NCI-H2029 treated with DMSO at 0.1 percent for 48 hours (cell line): ENCODE data around the gene CHMP5.
"Not testable (repeated sequence)": the region's sequence is repeated elsewhere in the genome, so short reads cannot be mapped to it uniquely, and the experiment has no call there.

ENCODE experiments used
- DNase-seq: peaks from one replicate; lab custom pipeline; 2025; lab: John Stamatoyannopoulos, UW

The CHMP5 gene

DNA sequence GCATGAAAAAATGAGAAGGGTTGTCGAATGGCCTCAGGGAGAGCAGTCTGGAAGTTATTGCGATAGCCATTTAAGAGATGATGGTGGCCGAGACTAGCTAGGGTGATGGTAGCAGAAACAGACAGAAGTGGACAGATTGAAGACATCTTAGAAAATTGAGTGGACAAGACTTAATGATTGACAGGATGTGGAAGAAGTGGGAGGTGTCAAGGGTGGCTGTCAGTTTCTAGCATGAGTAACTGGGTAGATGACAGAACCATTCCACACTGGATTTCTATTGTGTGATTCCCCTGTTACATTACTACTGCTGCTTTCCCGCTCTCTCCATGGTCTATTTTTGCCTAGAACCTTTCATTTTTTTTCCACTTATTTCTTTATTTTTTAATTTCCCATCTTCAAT, 12.6 kb downstream of the CHMP5 start:
- no peak for DNase-seq

DNA sequence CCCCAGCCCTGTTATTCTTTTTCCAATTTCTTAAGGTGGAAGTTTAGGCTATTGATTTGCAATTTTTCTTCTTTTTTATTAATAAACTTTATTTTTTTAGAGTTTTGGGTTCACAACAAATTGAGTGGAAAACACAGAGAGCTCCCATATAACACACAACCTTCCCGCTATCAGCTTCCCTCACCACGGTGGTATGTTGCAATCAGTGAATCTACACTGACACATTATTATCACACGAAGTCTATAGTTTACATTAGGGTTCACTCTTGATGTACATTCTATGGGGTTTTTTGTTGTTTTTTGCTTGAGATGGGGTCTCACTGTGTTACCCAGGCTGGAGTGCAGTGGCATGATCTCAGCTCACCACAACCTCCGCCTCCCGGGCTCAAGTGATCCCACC, 20.7 kb downstream of the CHMP5 start:
- no peak for DNase-seq

DNA sequence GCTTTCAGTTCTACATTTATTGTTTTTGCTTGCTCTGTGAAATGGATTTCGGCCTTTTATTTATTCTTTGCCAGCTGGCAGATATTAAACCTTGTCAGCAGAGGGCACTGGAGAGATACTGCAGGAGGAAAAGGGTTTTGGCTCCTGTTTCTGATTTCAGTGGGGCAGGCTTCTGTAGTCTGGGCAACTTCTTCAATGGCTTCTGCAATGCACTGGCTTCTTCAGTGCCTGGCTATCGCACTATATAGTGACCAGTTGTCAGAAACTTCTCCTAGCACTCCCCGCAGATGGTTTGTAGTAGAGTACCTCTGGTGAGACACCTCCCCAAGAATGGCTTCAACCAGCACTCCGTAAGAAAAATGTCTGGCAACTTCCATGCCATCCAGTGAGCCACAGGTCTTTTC, 22.2 kb downstream of the CHMP5 start:
- peak; percentile 74 for DNase-seq

DNA sequence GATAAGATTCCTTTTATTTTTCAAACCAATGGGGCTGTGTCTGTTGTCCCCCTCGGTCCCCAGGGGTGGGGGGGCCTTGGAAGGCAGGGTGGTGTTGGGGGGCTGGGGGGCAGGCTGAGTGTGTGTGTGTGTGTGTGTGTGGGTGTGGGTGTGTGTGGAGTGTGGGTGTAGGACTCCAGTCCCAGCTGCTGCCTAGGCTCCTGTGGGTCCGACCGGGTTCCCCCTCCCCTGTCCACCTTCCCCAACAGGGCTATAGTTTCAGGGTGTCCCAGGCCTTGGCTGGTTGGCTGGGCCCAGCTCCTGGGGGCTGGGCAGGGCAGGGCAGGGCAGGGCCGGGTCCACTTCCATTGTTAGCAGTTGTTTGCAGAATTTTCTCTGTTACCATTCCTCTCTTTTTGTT, 23.4 kb downstream of the CHMP5 start:
- DNase-seq, result no peak

DNA sequence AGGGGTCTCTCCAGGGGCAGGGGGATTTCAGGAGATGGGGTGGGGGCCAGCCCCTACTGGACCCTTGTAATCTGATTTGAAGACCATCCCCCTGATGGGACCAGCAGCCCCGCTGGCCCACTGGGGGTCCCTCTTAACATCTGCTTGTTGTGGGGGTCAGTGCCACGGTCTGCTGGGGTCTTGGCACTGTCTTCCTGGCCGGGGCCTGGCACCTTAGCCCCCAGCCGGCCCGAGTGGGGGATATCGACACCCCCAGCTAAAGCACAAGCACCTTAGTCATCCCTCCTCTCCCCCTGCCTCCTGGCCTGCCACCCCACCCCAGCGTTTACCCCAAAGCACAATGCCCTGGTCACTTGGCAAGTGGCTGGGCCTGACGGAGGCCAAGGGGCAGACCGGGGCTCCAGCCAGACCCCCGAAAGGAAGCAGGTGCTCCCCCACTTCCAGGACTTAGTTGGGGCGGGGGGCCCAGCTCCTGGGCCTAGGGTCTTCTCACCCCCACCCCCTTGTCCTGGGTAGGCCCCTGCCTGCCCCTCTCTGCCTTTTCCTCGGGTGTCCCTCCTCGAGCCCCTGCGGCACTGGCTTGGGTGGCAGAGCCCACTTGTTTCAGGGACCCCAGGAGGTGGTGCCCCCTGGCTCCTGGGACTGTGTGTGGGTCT, 24.1 kb downstream of the CHMP5 start:
- DNase-seq, result no peak

DNA sequence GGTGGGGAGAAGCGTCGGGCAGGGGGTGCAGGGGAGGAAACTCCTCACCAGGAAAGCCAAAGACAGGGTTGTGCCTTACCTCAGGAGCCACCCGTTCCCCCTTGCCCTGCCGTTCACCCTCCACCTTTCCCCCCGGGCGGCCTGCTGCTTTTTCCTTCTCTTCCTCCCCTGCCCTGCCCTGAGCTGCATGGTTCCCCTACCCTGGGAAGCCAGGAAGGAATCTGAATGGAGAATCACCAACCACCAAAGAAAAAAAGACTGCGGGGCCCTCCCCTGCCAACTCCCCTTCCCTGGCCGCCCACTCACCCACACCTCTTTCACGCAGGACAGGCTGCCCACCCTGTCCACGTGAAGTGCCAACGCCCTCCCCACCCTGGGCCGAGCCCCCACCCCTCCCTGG, 24.6 kb downstream of the CHMP5 start:
- no peak for DNase-seq

DNA sequence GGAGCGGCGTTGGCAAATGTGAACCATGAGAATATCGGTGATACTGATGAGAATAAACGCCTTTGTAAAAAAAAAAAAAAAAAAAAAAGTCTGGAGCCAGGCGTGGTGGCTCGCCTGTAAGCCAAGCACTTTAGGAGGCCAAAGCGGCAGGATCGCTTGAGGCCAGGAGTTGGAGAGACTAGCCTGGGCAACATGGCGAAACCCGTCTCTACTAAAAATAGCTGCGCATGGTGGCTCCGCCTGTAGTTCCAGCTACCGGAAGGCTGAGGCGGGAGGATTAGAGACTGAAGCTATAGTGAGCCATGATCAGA, 25.0 kb downstream of the CHMP5 start:
- no peak for DNase-seq

DNA sequence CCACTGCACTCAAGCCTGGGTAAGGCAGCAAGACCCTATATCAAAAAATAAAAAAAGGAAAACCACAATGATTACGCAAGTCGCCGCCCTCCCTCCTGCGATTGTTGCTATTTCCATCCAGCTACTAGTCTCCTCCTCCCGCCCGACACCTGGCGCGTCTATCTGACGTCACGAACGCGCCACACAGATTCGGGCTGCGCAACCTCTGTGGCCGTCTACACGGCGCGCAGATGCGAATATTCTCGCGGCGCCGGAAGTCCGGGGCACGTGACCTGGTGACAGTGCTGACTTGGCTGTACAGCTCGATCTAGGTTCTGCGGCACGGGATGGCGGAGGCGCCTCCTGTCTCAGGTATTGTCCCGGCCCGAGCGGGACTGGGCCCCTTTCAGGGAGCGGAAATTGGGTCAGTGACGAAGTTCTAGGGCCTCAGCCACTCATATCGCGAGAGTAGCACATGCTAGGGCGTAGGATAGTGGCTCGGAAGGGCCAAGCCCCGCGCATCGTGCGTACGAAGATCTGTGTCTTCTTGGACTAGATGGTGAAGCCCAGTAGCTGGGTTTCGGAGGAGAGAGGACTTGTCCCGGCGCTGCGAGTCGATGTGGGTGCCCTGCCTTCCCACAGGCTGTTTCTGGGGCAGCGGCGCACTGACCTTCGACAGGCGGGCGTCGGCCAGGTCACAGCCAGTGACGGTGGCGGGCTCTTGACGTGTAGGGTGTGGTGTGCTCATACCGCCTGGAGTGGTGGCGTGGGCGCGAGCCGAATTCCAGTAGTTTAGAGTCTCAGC, 25.6 kb downstream of the CHMP5 start, which contains the start of gene NFX1:
TSS of gene NFX1 (plus strand) at position 270 of the 784 bp plus-strand sequence. CDS start at position 327, 57 bp downstream.
- DNase-seq, result peak; percentile 90

DNA sequence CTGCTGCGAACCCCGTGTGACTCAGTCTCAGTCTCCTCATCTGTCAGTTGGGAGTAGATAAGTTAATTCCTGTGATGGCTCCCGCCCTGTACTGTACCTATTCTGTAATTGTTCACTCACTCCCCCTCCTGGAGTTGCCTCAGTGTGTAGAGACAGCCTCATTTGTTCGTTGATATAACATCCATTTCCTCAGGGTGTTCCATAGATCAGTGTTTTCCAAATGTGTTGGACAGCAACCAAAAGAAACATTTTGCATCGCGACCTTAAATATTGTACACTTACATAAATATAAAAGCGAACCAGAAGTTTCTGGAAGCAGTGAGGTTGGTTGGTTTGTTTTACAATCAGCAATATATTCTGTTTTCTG, 26.2 kb downstream of the CHMP5 start:
- DNase-seq, result no peak

DNA sequence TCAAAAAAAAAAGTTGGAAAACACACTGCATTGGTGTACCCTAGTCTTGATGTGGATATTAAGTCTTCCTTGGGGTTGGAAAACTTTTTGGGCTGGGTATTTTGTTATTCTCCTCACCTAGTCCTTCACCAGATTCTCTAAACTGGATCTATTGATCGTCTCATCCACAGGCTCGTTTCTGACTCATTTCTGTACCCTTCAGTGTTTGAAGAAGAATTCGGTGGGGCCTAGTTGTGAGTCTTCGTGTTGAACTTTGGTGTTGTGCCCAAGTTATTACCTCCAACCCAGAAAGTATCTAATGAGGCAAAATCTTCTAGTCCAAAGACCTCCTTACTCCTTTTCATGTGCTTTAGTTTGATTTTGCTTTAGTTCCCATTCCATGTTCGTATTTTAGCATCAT, 27.1 kb downstream of the CHMP5 start:
- no peak for DNase-seq

DNA sequence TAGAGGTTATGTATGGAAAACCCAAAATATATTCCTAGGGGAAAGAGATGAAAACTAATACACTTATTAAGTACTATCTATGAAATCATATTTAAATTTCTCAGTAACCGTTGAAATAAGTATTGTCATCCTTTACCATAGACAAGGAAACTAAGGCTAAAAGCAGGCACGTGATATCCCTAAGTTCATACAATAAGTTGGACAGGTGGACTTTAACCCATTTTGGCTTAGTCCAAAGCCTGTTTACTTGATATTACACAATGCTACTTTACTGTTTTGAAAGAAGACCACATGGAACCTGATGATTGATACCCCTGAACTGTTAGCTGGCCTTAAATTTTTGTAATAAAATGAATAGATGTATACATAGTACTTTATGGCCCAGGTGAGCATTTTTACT, 28.9 kb downstream of the CHMP5 start:
- no peak for DNase-seq

DNA sequence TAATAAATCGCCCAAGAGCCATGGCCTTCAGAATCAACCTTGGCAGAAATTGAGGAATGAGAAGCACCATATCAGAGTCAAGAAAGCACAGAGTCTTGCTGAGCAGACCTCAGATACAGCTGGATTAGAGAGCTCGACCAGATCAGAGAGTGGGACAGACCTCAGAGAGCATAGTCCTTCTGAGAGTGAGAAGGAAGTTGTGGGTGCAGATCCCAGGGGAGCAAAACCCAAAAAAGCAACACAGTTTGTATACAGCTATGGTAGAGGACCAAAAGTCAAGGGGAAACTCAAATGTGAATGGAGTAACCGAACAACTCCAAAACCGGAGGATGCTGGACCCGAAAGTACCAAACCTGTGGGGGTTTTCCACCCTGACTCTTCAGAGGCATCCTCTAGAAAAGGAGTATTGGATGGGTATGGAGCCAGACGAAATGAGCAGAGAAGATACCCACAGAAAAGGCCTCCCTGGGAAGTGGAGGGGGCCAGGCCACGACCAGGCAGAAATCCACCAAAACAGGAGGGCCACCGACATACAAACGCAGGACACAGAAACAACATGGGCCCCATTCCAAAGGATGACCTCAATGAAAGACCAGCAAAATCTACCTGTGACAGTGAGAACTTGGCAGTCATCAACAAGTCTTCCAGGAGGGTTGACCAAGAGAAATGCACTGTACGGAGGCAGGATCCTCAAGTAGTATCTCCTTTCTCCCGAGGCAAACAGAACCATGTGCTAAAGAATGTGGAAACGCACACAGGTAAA, 30.0 kb downstream of the CHMP5 start:
- no peak for DNase-seq

DNA sequence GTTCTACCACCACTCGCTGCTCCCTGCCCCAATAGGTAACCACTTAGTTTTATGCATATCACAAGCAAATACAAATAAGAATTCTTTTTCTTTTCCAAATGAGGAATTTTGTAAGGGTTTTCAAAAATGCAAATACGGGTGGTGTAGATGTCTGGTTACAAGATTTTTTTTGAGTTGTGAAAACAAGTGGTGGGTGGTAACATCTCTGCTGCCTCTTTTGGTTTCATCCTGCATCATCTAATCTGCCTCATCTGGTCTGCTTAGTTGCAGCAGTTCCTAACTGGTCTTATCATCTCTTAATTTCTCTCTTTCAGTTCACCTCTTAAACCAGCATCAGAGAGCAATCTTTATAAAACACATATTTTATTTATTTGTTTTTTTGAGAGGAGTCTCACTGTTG, 30.7 kb downstream of the CHMP5 start:
- DNase-seq, result no peak

DNA sequence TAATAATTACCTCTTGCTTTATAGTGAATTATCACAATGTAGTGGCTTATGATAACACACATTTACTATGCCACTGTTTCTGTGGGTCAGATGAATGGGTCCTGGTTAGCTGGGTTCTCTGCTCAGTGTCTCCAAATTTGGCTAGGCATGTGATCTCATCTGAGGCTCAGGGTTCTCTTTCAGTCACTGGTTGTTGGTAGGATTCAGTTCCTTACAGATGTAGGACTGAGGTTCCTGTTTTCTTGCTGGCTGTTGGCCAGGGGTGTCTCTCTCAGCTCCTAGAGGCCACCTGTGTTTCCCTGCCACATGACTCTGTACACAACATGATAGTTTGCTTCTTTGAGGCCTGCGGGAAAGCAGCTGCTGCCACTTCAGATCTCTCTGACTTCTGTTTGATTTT, 32.6 kb downstream of the CHMP5 start:
- DNase-seq, result peak; percentile 14

DNA sequence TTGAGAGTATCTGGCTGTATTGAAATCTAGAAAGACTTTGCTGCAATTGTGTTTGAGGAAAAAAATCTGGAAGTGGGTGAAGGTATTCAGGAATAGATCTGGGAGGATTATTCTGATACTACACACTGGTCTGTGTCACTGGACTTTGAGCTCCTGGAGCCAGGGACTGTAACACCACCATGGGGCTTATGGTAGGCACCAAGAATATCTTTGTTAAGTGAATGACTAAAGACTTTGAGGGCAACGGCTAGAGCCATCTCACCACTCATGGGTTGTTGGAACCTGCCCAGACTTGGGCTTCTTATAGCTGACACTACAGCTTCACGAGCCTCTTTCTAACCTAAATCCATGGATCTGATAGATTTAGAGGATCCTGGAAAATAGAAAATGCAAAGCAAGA, 35.7 kb downstream of the CHMP5 start:
- no peak for DNase-seq

DNA sequence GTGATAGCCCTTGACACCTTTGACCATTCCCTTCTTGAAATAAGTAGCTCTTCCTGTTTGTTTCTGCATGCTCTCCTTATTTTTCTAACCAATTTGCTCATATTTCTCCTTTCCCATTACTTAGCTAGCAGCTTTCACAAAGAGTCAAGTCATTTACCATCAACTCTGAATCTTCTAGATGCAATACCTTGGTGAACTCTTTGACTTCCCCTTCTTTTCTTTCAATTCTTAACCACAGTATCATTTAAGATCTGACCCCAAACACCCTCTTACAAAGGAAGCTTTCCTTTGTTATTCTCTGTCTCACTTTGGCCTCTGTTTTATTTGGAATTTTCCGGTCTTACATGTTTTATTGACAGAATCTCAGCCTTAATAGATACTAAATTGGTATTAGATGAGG, 39.5 kb downstream of the CHMP5 start:
- no peak for DNase-seq

DNA sequence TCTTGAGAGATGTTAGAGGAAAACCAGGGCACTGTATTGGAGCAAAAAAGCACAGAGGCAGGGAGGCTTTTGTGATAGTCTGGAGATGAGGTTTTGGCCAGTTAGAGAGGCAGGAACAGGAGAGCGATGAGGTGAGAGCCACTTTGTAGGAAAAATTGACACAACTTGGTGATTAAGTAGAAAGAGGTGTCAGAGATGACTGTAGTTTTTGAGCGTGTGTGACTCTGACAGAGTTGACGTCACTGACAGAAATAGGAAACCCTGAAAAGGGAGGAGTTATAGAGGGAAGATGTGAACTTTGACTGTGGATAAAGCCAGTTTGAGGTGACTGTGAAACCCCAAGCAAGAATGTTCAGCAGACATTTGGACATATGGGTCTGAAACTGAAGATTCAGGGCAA, 41.2 kb downstream of the CHMP5 start:
- no peak for DNase-seq

DNA sequence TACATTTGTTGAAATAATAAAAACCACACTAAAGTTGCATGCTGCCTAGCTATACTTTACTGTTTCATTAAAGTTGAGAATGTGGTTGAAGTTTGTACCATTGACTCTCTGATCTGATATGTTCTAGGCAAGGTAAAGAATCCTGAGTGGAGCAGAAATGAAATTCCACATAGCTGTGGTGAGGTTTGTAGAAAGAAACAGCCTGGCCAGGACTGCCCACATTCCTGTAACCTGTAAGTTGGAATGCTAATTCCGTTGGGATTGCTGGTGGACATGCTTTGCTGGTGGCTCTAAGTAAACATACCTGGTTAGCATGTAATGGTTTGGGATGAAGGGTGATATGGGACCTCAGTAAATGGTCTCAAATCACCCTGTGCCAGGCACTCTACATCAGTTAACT, 42.2 kb downstream of the CHMP5 start:
- DNase-seq, result no peak

DNA sequence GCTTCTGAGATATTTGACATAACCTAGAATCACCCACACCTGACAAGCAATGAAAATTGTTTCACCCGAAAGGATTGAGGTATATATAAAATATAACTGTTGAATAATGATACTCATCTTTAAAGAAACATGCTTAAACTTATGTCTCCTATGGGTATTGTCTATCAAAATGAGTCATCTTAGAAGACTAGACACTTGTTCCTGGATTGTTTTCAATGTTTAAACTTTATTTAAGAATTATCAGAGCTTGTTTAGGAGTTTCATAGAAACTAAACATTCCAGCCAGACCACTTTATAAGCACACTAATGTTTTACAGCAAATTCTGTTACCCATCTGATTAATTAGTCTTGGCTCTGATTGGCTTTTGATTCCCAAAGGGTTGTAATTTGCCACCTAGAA, 45.1 kb downstream of the CHMP5 start:
- DNase-seq, result no peak

DNA sequence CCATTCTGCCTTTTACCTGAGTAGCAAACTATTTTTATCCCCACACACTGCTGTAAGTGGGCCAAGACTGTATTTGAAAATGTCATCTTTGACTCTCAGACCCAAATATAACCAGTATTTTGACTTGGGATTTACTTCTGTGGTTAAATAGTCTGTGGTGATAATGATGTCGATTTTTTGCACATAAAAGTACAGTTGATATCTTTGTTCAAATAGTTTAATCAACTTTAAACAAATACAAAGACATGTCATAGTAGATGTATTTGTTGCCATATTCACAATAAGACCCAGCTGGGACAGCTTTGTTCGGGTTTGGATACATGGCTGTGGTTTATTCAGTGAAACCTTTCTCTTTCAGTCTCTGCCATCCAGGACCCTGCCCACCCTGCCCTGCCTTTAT, 45.9 kb downstream of the CHMP5 start:
- DNase-seq, result no peak

DNA sequence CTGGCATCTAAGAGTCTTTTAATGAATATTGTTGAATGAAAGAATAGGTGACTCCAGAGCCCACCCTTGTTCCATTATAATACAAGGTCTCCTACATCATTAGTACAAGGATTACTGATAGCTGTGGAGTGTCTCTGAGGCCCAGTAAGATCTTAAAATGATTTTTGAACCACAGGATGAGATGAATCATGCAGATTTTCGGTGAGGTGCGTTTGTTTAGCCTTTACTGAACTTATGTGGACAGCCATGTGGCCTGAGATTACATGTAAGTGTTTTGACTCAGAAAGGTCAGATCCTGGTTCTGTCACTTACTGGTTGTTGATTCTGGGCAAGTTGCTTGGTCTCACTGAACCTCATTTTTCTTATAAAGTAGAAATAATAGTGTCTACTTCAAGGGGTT, 47.1 kb downstream of the CHMP5 start:
- no peak for DNase-seq

DNA sequence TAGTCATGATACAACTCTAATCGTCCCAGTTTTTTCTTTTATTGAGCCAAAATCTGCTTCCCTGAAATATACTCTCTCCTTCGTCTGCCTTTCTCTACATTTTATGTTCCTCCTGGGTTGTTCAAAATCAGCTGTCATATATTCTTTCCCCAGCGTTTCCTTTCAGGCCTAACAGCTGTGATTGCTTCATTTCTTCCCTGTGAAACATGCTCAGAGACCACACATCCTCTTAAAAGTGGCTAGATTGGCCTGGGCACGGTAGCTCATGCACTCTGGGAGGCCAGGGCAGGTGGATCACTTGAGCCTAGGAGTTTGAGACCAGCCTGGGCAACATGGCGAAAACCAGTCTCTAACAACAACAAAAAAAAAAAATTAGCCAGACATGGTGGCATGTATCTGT, 50.5 kb downstream of the CHMP5 start:
- DNase-seq, result no peak

DNA sequence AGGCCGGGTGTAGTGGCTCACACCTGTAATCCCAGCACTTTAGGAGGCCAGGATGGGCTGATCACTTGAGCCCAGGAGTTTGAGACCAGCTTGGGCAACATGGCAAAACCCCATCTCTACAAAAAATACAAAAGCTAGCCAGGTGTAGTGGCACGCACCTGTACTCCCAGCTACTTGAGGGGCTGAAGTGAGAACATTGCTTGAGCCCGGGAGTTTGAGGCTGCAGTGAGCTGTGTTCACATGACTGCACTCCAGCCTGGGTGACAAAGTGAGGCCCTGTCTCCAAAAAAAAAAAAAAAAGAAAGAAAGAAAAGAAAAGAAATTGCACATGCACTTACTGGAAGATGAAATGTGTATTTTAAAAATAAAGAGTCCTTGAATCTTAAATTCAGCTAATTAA, 52.3 kb downstream of the CHMP5 start:
- not testable (repeated sequence) for DNase-seq
